ENCODE results near the gene CFI. TPM values are rescaled to one million over a fixed set of nuclear protein-coding genes. Genes with fewer than 3 reads are reported as not detected.

CFI gene
- total RNA-seq, 4 donors from 2014 or later = 6.8 to 19.5 (median 12.9) TPM

- Histone ChIP-seq H3K4me3 (no peak overlapping the region), H3K27me3 (no peaks in the 10 kb centered on the region), H3K9me3 (no peaks in the 10 kb centered on the region), H3K27ac (no peak overlapping the region), H3K4me1 (no peaks in the 10 kb centered on the region), H3K36me3 (no peaks in the 10 kb centered on the region)
- no peak for ATAC-seq
- 73 to 87% methylated on average over 2 to 3 of the region's 3 CpGs for WGBS, 2 donors (ENCODE audit: low coverage in 1 of 2)
- TF ChIP-seq POLR2A (IDR thresholded peaks at IDR 0.05) (no peak), CTCF (IDR thresholded peaks at IDR 0.05) (no peak), EP300 (IDR thresholded peaks at IDR 0.05) (no peak), POLR2AphosphoS5 (IDR thresholded peaks at IDR 0.05) (no peak)
Observed at GRCh38 chr4:109836985-109837384, 35.2 kb upstream of the CFI start.

GRCh38 chr4:109833756-109834155 is 32.0 kb upstream of the CFI start:
- TF ChIP-seq EP300 (IDR thresholded peaks at IDR 0.05) (no peak), POLR2A (IDR thresholded peaks at IDR 0.05) (no peak), POLR2AphosphoS5 (IDR thresholded peaks at IDR 0.05) (no peak), CTCF (IDR thresholded peaks at IDR 0.05) (no peak)
- no peak for ATAC-seq
- WGBS, 2 donors (ENCODE audit: low coverage in 1 of 2) = 93 to 97% methylated on average over 4 of the region's 4 CpGs

GRCh38 chr4:109827672-109828071 is 25.9 kb upstream of the CFI start, which contains the start of gene RRH:
RRH (plus strand) TSS chr4:109827972; CDS start chr4:109828028, 56 bp downstream.
- no peak for ATAC-seq
- Histone ChIP-seq H3K36me3 (peaks cover 2 to 40% of the 10 kb centered on the region in 2 donors), H3K27me3 (no peaks in the 10 kb centered on the region), H3K27ac (no peak within 1 kb of the TSS), H3K4me3 (no peak within 1 kb of the TSS), H3K4me1 (no peaks in the 10 kb centered on the region), H3K9me3 (no peaks in the 10 kb centered on the region)
- WGBS, 2 donors (ENCODE audit: low coverage in 1 of 2) = 86 to 91% methylated on average over 2 of the region's 2 CpGs
- TF ChIP-seq EP300 (IDR thresholded peaks at IDR 0.05) = no peak

More at GRCh38 chr4:109833756-109834155, 32.0 kb upstream of the CFI start:
- Histone ChIP-seq H3K4me3 (no peak overlapping the region), H3K4me1 (no peaks in the 10 kb centered on the region), H3K27me3 (no peaks in the 10 kb centered on the region), H3K9me3 (no peaks in the 10 kb centered on the region), H3K27ac (no peak overlapping the region), H3K36me3 (no peaks in the 10 kb centered on the region)

- Histone ChIP-seq H3K9me3 (no peaks in the 10 kb centered on the region), H3K4me1 (no peaks in the 10 kb centered on the region), H3K27ac (no peak overlapping the region), H3K27me3 (no peaks in the 10 kb centered on the region), H3K36me3 (peaks cover 2 to 47% of the 10 kb centered on the region in 2 donors), H3K4me3 (no peak overlapping the region)
- TF ChIP-seq CTCF (IDR thresholded peaks at IDR 0.05) (peak; percentile 20 to 53 (median 46)), POLR2AphosphoS5 (IDR thresholded peaks at IDR 0.05) (no peak)
- ATAC-seq = no peak
Observed at GRCh38 chr4:109826719-109827118, 24.9 kb upstream of the CFI start.

GRCh38 chr4:109821185-109821584 is 19.4 kb upstream of the CFI start:
- Histone ChIP-seq H3K27me3 (no peaks in the 10 kb centered on the region), H3K36me3 (peaks cover 2 to 77% of the 10 kb centered on the region in 2 donors), H3K4me1 (peaks cover 0 to 17% (median 8%) of the 10 kb centered on the region in 3 donors), H3K9me3 (no peaks in the 10 kb centered on the region), H3K27ac (no peak overlapping the region), H3K4me3 (no peak overlapping the region)
- ATAC-seq = no peak
- TF ChIP-seq CTCF (IDR thresholded peaks at IDR 0.05) (no peak), EP300 (IDR thresholded peaks at IDR 0.05) (no peak), POLR2AphosphoS5 (IDR thresholded peaks at IDR 0.05) (no peak), POLR2A (IDR thresholded peaks at IDR 0.05) (no peak)
- 68 to 75% methylated on average over 1 to 2 of the region's 2 CpGs for WGBS, 2 donors (ENCODE audit: low coverage in 1 of 2)
